Fibroblast of lung (primary cell): ENCODE results near the gene PGP.

Source experiments
- EZH2 ChIP-seq: IDR thresholded peaks from 2 replicates; pipeline ENCODE4 v1.5.1; 2012; ENCODE audit warnings: low read length, control low read depth, mild to moderate bottlenecking; ENCODE audit errors: missing control alignments
- TF ChIP-seq, protein P1 (sequence below), 2 donors: IDR thresholded peaks in 1 of 2; conservative IDR thresholded peaks in 1 of 2; 1 replicate in 1 of 2; 2 replicates in 1 of 2; pipeline ENCODE4 v1.5.1; 2011 to 2012; ENCODE audit warnings: low read length in 2 of 2, control low read depth in 1 of 2, inconsistent platforms in 1 of 2, low read depth in 1 of 2, mild to moderate bottlenecking in 1 of 2

GRCh38 chr16:2190002-2190658 lies 24.5 kb downstream of the PGP start:
- TF ChIP-seq, protein P1, sequence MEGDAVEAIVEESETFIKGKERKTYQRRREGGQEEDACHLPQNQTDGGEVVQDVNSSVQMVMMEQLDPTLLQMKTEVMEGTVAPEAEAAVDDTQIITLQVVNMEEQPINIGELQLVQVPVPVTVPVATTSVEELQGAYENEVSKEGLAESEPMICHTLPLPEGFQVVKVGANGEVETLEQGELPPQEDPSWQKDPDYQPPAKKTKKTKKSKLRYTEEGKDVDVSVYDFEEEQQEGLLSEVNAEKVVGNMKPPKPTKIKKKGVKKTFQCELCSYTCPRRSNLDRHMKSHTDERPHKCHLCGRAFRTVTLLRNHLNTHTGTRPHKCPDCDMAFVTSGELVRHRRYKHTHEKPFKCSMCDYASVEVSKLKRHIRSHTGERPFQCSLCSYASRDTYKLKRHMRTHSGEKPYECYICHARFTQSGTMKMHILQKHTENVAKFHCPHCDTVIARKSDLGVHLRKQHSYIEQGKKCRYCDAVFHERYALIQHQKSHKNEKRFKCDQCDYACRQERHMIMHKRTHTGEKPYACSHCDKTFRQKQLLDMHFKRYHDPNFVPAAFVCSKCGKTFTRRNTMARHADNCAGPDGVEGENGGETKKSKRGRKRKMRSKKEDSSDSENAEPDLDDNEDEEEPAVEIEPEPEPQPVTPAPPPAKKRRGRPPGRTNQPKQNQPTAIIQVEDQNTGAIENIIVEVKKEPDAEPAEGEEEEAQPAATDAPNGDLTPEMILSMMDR (conservative IDR thresholded peaks at IDR 0.05 in 1 of 2, IDR thresholded peaks at IDR 0.05 in 1 of 2; ENCODE audit: low read depth in 1 of 2, low read length in 2 of 2): no peak
- no peak for TF ChIP-seq EZH2
